AG04450 (cell line): ENCODE results near the gene GPR87. TPM values are rescaled to one million over a fixed set of nuclear protein-coding genes. Genes with fewer than 3 reads are reported as not detected.

ENCODE experiments used
- CTCF ChIA-PET: fragments of 300-600, 350-600 bp; formaldehyde crosslinking; extraction: SDS; loops from one replicate; lab custom pipeline; 2022; ENCODE audit warnings: antibody characterized with exemption, inconsistent platforms; lab: Charles Lee
- POLR2A ChIA-PET: fragments of 350-600 bp; formaldehyde crosslinking; extraction: SDS; loops from one replicate; lab custom pipeline; 2021; ENCODE audit warnings: antibody characterized with exemption, inconsistent platforms; lab: Yijun Ruan, JAX
- DNase-seq: peaks from one replicate; pipeline ENCODE4 v3.0.0-alpha.2; 2011; ENCODE audit warnings: low read depth, low spot score
- H3K27ac ChIP-seq: one replicate; pipeline ENCODE4 v1.5.1; 2012; ENCODE audit warnings: low read depth, low read length, control low read depth
- H3K27me3 ChIP-seq: one replicate; pipeline ENCODE4 v1.6.0; 2012; ENCODE audit warnings: low read length; ENCODE audit not compliant: control insufficient read depth, insufficient read depth
- H3K4me3 ChIP-seq: 2 replicates; pipeline ENCODE4 v1.5.1; 2011; ENCODE audit warnings: mild to moderate bottlenecking, low read depth, low read length, control low read depth
- H3K9me3 ChIP-seq: 2 replicates; pipeline ENCODE4 v1.5.1; 2012; ENCODE audit warnings: low read length; ENCODE audit not compliant: control insufficient read depth, insufficient read depth
- CTCF ChIP-seq: IDR thresholded peaks from 2 replicates; pipeline ENCODE4 v1.5.1; 2011; ENCODE audit warnings: low read depth, low read length, control low read depth, inconsistent platforms
- polyA plus RNA-seq: library from polyadenylated mRNA; depleted of rRNA; stranded (reverse); fragments of >200 nt; gene quantifications from 2 replicates; pipeline ENCODE4 v1.2.3, GENCODE V29; 2011

GPR87 gene
- polyA plus RNA-seq, 1 experiment: not detected

GRCh38 chr3:151293127-151293526 lies 23.5 kb downstream of the GPR87 start:
- no peak for DNase-seq
- no peak for TF ChIP-seq CTCF
- Histone ChIP-seq H3K27me3 (no peaks in the 10 kb centered on the region), H3K9me3 (no peaks in the 10 kb centered on the region), H3K4me3 (no peak overlapping the region), H3K27ac (no peak overlapping the region)
- ChIA-PET CTCF (interaction anchor here (0.6 to 4.1 kb wide), 7 partner anchors 11 to 1023 kb away, joined by 5 to 32 read pairs (median 6); no protein-coding TSS in a partner anchor), POLR2A (no interaction called here)

- ChIA-PET CTCF (interaction anchor here (0.7 to 4.1 kb wide), 14 partner anchors 11 to 1216 kb away, joined by 3 to 32 read pairs (median 4); no protein-coding TSS in a partner anchor), POLR2A (no interaction called here)
- DNase-seq: no peak
- no peak overlapping the region for H3K27ac ChIP-seq
- no peaks in the 10 kb centered on the region for H3K27me3 ChIP-seq
- peak; percentile 64 for TF ChIP-seq CTCF
- no peaks in the 10 kb centered on the region for H3K9me3 ChIP-seq
- no peak overlapping the region for H3K4me3 ChIP-seq
These were observed 25.9 kb downstream of the GPR87 start for GRCh38 chr3:151290673-151291072.

GRCh38 chr3:151289445-151289844 lies 27.2 kb downstream of the GPR87 start:
- Histone ChIP-seq H3K27ac (no peak overlapping the region), H3K27me3 (no peaks in the 10 kb centered on the region), H3K9me3 (no peaks in the 10 kb centered on the region), H3K4me3 (no peak overlapping the region)
- ChIA-PET POLR2A (no interaction called here), CTCF (interaction anchor here (0.9 to 2.6 kb wide), 8 partner anchors 34 to 550 kb away, joined by 3 to 17 read pairs (median 4); no protein-coding TSS in a partner anchor)
- TF ChIP-seq CTCF: no peak
- DNase-seq: no peak

- ChIA-PET POLR2A (no interaction called here), CTCF (interaction anchor here (0.5 to 3.5 kb wide), 5 partner anchors 42 to 553 kb away, joined by 4 to 44 read pairs (median 6); no protein-coding TSS in a partner anchor)
- DNase-seq: no peak
- no peaks in the 10 kb centered on the region for H3K9me3 ChIP-seq
- H3K4me3 ChIP-seq: no peak overlapping the region
- no peak overlapping the region for H3K27ac ChIP-seq
- H3K27me3 ChIP-seq: no peaks in the 10 kb centered on the region
- no peak for TF ChIP-seq CTCF
These were observed 30.7 kb downstream of the GPR87 start for GRCh38 chr3:151285940-151286339.

- TF ChIP-seq CTCF: no peak
- peak; percentile 53 for DNase-seq
- CTCF ChIA-PET: interaction anchor here (0.6 to 3.5 kb wide), 8 partner anchors 20 to 554 kb away, joined by 3 to 44 read pairs (median 3); no protein-coding TSS in a partner anchor
- POLR2A ChIA-PET: no interaction called here
- no peak overlapping the region for H3K27ac ChIP-seq
- H3K27me3 ChIP-seq: no peaks in the 10 kb centered on the region
- no peaks in the 10 kb centered on the region for H3K9me3 ChIP-seq
- no peak overlapping the region for H3K4me3 ChIP-seq
These were observed 32.6 kb downstream of the GPR87 start for GRCh38 chr3:151283907-151284461.
